H9 (cell line): ENCODE measurements around the gene SLC19A1. TPM values are rescaled to one million over a fixed set of nuclear protein-coding genes. Genes with fewer than 3 reads are reported as not detected.

Source experiments
- DNase-seq: peaks from one replicate; pipeline ENCODE4 v3.0.0-alpha.2; 2017
- H2AFZ ChIP-seq: one replicate; pipeline ENCODE4 v1.6.1; 2013; ENCODE audit warnings: mild to moderate bottlenecking, low read length, control low read depth, moderate library complexity
- H2AK5ac ChIP-seq: 2 replicates; pipeline ENCODE4 v1.6.1; 2013; ENCODE audit warnings: low read length, control low read depth, mixed read lengths; ENCODE audit not compliant: insufficient read length
- H2BK120ac ChIP-seq: one replicate; pipeline ENCODE4 v1.6.1; 2013; ENCODE audit warnings: low read depth, mild to moderate bottlenecking, low read length, control low read depth, inconsistent platforms; ENCODE audit not compliant: poor library complexity, severe bottlenecking
- H2BK12ac ChIP-seq: 2 replicates; pipeline ENCODE4 v1.6.1; 2013; ENCODE audit warnings: low read length, control low read depth, mixed read lengths, low read depth; ENCODE audit not compliant: insufficient read length
- H2BK15ac ChIP-seq: 2 replicates; pipeline ENCODE4 v1.6.1; 2013; ENCODE audit warnings: low read depth, low read length, control low read depth
- H2BK20ac ChIP-seq: one replicate; pipeline ENCODE4 v1.6.1; 2013; ENCODE audit warnings: low read depth, mild to moderate bottlenecking, low read length, control low read depth, inconsistent platforms; ENCODE audit not compliant: poor library complexity, severe bottlenecking
- H2BK5ac ChIP-seq: 2 replicates; pipeline ENCODE4 v1.6.1; 2013; ENCODE audit warnings: low read length, control low read depth, mixed read lengths; ENCODE audit not compliant: insufficient read length
- H3K14ac ChIP-seq: 2 replicates; pipeline ENCODE4 v1.6.1; 2013; ENCODE audit warnings: low read length, control low read depth; ENCODE audit not compliant: insufficient read depth
- H3K18ac ChIP-seq: 2 replicates; pipeline ENCODE4 v1.6.1; 2013; ENCODE audit warnings: low read depth, mild to moderate bottlenecking, mixed read lengths, low read length, control low read depth; ENCODE audit not compliant: insufficient read length
- H3K23ac ChIP-seq: 2 replicates; pipeline ENCODE4 v1.6.1; 2013; ENCODE audit warnings: low read length, control low read depth, mixed read lengths, low read depth; ENCODE audit not compliant: insufficient read length
- H3K23me2 ChIP-seq: 2 replicates; pipeline ENCODE4 v1.6.1; 2013; ENCODE audit warnings: low read depth, mild to moderate bottlenecking, mixed read lengths, low read length, control low read depth; ENCODE audit not compliant: insufficient read length, poor library complexity, severe bottlenecking
- H3K27ac ChIP-seq: 2 replicates; pipeline ENCODE4 v1.5.1; 2013; ENCODE audit warnings: low read length, control low read depth, mixed read lengths, low read depth; ENCODE audit not compliant: insufficient read length
- H3K27me3 ChIP-seq: 2 replicates; pipeline ENCODE4 v1.6.1; 2013; ENCODE audit warnings: low read length, control low read depth, inconsistent platforms; ENCODE audit not compliant: insufficient read depth
- H3K4ac ChIP-seq: 2 replicates; pipeline ENCODE4 v1.6.1; 2013; ENCODE audit warnings: low read depth, mild to moderate bottlenecking, control low read depth, inconsistent platforms, low read length, moderate library complexity
- H3K4me1 ChIP-seq: 2 replicates; pipeline ENCODE4 v1.6.1; 2013; ENCODE audit warnings: low read length, control low read depth, inconsistent platforms; ENCODE audit not compliant: insufficient read depth
- H3K4me2 ChIP-seq: 2 replicates; pipeline ENCODE4 v1.6.1; 2013; ENCODE audit warnings: low read length, control low read depth, mixed read lengths; ENCODE audit not compliant: insufficient read length, insufficient read depth
- H3K56ac ChIP-seq: 2 replicates; pipeline ENCODE4 v1.6.1; 2013; ENCODE audit warnings: low read depth, mild to moderate bottlenecking, mixed read lengths, low read length, control low read depth; ENCODE audit not compliant: insufficient read length
- H3K79me1 ChIP-seq: 2 replicates; pipeline ENCODE4 v1.6.1; 2013; ENCODE audit warnings: low read depth, mild to moderate bottlenecking, moderate library complexity, low read length, control low read depth, inconsistent platforms; ENCODE audit not compliant: insufficient read depth, poor library complexity, severe bottlenecking
- H3K79me2 ChIP-seq: 2 replicates; pipeline ENCODE4 v1.6.1; 2013; ENCODE audit warnings: low read length, control low read depth, inconsistent platforms; ENCODE audit not compliant: insufficient read depth
- H3K9ac ChIP-seq: 2 replicates; pipeline ENCODE4 v1.6.1; 2013; ENCODE audit warnings: low read length, control low read depth, mixed read lengths; ENCODE audit not compliant: insufficient read length; ENCODE audit errors: extremely low read depth
- H3K9me3 ChIP-seq: one replicate; pipeline ENCODE4 v1.6.1; 2013; ENCODE audit warnings: low read depth, low read length, inconsistent platforms; ENCODE audit not compliant: control insufficient read depth
- H3T11ph ChIP-seq: one replicate; pipeline ENCODE4 v1.6.1; 2013; ENCODE audit warnings: mild to moderate bottlenecking, low read length, control low read depth, inconsistent platforms
- H4K20me1 ChIP-seq: one replicate; pipeline ENCODE4 v1.6.1; 2013; ENCODE audit not compliant: control insufficient read depth, insufficient read length, insufficient read depth
- H4K5ac ChIP-seq: 2 replicates; pipeline ENCODE4 v1.6.1; 2013; ENCODE audit warnings: low read depth, mild to moderate bottlenecking, mixed read lengths, low read length, control low read depth; ENCODE audit not compliant: insufficient read length
- H4K8ac ChIP-seq: replicated peaks from 2 replicates; pipeline ENCODE4 v1.6.1; 2013; ENCODE audit warnings: low read length, control low read depth, mixed read lengths, low read depth; ENCODE audit not compliant: insufficient read length
- H4K91ac ChIP-seq: 2 replicates; pipeline ENCODE4 v1.6.1; 2013; ENCODE audit warnings: low read depth, mild to moderate bottlenecking, moderate library complexity, mixed read lengths, low read length, control low read depth; ENCODE audit not compliant: insufficient read length
- H3K27ac Mint-ChIP-seq, 3 experiments: 2 replicates in 2 of 3; 3 replicates in 1 of 3; pipeline ENCODE4 v1.8.0; 2020 to 2021; ENCODE audit warnings: mixed read lengths in 3 of 3, mild to moderate bottlenecking in 1 of 3, moderate library complexity in 1 of 3
- H3K27me3 Mint-ChIP-seq: 2 replicates; pipeline ENCODE4 v1.8.0; 2021; ENCODE audit warnings: low read depth, mild to moderate bottlenecking, moderate library complexity, mixed read lengths
- H3K36me3 Mint-ChIP-seq, 3 experiments: 2 replicates in 2 of 3; 3 replicates in 1 of 3; pipeline ENCODE4 v1.8.0; 2020 to 2021; ENCODE audit warnings: low read depth in 3 of 3, mixed read lengths in 3 of 3; ENCODE audit not compliant: insufficient read depth in 1 of 3
- H3K4me1 Mint-ChIP-seq, 2 experiments: 2 replicates each; pipeline ENCODE4 v1.8.0; 2020; ENCODE audit warnings: mixed read lengths in 2 of 2
- H3K4me3 Mint-ChIP-seq, 2 experiments: 2 replicates in 1 of 2; 3 replicates in 1 of 2; pipeline ENCODE4 v1.8.0; 2020 to 2021; ENCODE audit warnings: mild to moderate bottlenecking in 2 of 2, mixed read lengths in 2 of 2, moderate library complexity in 1 of 2
- H3K9me3 Mint-ChIP-seq, 2 experiments: 2 replicates in 1 of 2; 3 replicates in 1 of 2; pipeline ENCODE4 v1.8.0; 2020; ENCODE audit warnings: mild to moderate bottlenecking in 2 of 2, mixed read lengths in 2 of 2, moderate library complexity in 1 of 2
- WGBS: extraction: QIAGEN DNeasy Blood & Tissue Kit; methylation state at CpG from one replicate; pipeline ENCODE4 v1.1.7; 2013; ENCODE audit warnings: missing lambda C conversion rate, low lambda C conversion rate, mixed read lengths; ENCODE audit not compliant: insufficient read length; ENCODE audit errors: extremely low coverage; 5-methylcytosine and 5-hydroxymethylcytosine counted together
- total RNA-seq: library from RNA; stranded (reverse); gene quantifications from 2 replicates; pipeline ENCODE4 v1.2.1, GENCODE V29; 2021
- TF ChIP-seq, protein P1 (sequence below): fragments of 200-600 bp; sonication (generic); conservative IDR thresholded peaks from 3 replicates; pipeline ENCODE4 v1.8.0; 2021; ENCODE audit warnings: antibody characterized with exemption, mild to moderate bottlenecking

Gene SLC19A1
- total RNA-seq, 1 experiment from 2014 or later, result 32.4 TPM

DNA sequence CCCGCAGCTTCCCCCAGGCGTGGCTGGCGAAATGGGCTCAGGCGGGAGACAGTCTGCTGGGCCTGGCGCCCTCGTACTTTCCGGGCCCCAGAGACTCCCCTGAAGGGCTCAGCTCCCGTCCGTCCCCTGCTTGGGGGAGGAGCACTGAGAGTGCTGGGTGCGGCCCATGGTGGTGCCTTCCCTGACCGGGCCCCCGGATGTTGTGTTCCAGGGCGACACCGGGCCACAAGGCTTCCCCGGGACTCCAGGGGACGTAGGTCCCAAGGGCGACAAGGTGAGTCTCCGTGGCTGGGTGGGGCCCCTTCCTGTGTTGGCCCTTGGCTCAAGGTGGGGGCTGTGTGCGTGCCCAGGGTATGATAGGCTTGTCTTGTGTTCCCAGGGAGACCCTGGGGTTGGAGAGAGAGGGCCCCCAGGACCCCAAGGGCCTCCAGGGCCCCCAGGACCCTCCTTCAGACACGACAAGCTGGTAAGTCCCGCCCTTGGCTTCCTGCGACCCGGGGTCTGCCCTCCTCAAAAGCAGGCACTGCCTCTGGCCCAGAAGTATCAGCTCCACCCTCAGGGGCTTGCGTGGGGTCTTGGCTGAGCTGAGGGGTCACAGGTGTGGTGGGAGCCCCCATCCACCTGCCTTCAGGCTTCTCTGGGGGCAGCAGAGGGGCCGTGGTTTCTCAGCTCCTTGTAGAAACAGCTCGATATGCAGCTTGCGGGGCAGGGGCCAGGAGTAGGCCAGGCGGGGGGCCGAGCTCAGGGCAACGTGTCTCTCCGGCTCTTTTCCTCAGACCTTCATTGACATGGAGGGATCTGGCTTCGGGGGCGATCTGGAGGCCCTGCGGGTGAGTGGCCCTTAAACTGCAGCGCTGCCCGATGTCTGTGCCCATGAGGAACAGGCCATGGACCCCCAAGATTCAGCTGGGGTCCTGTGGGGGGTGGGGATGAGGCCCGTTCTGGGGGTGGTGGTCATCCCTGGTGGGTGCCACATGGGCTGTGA is 62.3 kb downstream of the SLC19A1 start:
- Histone ChIP-seq H3K79me1 (no peaks in the 10 kb centered on the region), H2AFZ (no peak overlapping the region), H2BK15ac (no peak overlapping the region), H2BK120ac (no peak overlapping the region), H4K20me1 (no peaks in the 10 kb centered on the region), H2AK5ac (no peak overlapping the region), H3K79me2 (no peaks in the 10 kb centered on the region), H2BK12ac (no peak overlapping the region), H4K91ac (no peak overlapping the region), H2BK20ac (no peak overlapping the region), H4K8ac (peak overlapping the region; percentile 40), H3K27ac (no peak overlapping the region), H3K9ac (no peak overlapping the region), H3K4me1 (no peaks in the 10 kb centered on the region), H3K4ac (no peak overlapping the region), H3K23me2 (no peaks in the 10 kb centered on the region), H4K5ac (no peak overlapping the region), H3K9me3 (no peaks in the 10 kb centered on the region), H3K4me2 (no peak overlapping the region), H2BK5ac (no peak overlapping the region), H3K27me3 (no peaks in the 10 kb centered on the region), H3K14ac (no peak overlapping the region), H3K18ac (no peak overlapping the region), H3K23ac (no peak overlapping the region), H3K56ac (no peak overlapping the region), H3T11ph (no peak overlapping the region)
- Mint-ChIP-seq H3K27me3 (no peaks in the 10 kb centered on the region), H3K27ac (peak overlapping the region in 1 of 3 experiments; percentile 71; a peak in 1 of 7 replicates), H3K36me3 (peaks cover 38 to 70% (median 51%) of the 10 kb centered on the region in 3 experiments), H3K4me3 (no peak overlapping the region), H3K9me3 (peaks cover 0 to 2% of the 10 kb centered on the region in 2 experiments; a peak in 2 of 5 replicates), H3K4me1 (no peaks in the 10 kb centered on the region)
- no peak for DNase-seq
- TF ChIP-seq, protein P1, sequence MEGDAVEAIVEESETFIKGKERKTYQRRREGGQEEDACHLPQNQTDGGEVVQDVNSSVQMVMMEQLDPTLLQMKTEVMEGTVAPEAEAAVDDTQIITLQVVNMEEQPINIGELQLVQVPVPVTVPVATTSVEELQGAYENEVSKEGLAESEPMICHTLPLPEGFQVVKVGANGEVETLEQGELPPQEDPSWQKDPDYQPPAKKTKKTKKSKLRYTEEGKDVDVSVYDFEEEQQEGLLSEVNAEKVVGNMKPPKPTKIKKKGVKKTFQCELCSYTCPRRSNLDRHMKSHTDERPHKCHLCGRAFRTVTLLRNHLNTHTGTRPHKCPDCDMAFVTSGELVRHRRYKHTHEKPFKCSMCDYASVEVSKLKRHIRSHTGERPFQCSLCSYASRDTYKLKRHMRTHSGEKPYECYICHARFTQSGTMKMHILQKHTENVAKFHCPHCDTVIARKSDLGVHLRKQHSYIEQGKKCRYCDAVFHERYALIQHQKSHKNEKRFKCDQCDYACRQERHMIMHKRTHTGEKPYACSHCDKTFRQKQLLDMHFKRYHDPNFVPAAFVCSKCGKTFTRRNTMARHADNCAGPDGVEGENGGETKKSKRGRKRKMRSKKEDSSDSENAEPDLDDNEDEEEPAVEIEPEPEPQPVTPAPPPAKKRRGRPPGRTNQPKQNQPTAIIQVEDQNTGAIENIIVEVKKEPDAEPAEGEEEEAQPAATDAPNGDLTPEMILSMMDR, result no peak
- no CpG with 5 or more reads among the region's 37 CpGs for WGBS
